Measurements from ENCODE around the gene FLII.

DNA sequence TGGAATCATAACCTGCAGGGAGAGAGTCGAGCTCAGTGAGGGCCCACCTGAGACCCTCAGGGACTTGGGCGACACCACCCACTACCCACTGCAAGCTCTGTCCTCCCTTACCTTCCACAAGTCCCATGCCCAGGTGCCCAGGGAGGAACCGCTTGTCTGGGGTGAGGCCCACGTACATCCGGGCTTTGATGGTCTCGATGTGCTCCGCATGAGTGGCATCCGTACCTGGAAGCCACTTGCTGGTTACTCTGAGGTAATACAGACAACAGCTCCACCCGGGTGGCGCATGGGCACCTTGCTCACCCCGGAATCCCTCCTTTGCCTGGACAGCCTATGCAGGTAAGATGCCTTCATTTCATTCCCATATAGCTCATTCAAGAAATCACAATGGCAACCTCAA lies 26.8 kb upstream of the FLII start:
- TF ChIP-seq CTCF (IDR thresholded peaks at IDR 0.05; ENCODE audit: extremely low read depth in 1 of 2, insufficient read depth in 1 of 2, low read depth in 1 of 2, low read length in 2 of 2), result no peak
- no peak for TF ChIP-seq EZH2 (IDR thresholded peaks at IDR 0.05; ENCODE audit: borderline replicate concordance, low read depth, low read length, severe bottlenecking)
- TF ChIP-seq POLR2AphosphoS5 (IDR thresholded peaks at IDR 0.05; ENCODE audit: insufficient read depth, low read depth, low read length), result no peak

Measured in endothelial cell of umbilical vein (primary cell).